ENCODE data around the gene ZNF346.

DNA sequence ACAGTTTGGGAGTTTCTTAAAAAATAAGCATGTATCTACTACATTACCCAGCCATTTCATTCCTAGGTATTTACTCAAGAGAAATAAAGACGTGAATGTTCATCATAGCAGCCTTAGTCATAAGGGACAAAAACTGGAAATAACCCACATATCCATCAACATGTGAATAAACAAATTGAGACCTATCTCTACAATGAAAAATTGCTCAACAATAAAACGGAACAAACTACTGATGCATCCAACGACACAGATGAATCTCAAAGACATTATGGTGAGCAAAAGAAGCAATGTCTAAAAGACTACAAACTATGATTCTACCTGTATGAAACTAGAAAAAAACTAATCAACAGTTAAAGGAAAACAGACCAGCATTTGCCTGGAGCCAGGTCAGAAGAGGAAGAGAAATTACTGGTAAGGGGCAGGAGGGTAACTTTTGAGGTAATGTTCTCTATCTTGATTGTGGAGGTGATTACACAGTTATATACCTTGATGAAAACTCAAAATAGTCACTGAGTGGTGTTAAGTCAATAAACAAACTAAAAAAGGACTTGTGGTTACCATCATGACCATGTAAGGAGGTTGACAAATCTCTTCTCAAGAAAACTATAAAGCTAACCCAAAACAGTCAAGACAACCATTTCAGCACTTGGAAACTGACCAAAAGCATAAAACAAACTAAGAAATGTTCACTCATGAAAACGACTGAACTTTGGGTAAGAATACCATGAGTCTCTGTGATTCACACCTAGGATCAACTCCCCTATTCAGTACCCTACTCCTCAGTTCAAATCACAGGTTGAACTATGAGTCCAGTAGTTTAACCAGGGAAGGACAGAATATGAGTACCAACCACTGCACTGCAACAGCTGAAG is 26.4 kb upstream of the ZNF346 start:
- TF ChIP-seq, protein P1, sequence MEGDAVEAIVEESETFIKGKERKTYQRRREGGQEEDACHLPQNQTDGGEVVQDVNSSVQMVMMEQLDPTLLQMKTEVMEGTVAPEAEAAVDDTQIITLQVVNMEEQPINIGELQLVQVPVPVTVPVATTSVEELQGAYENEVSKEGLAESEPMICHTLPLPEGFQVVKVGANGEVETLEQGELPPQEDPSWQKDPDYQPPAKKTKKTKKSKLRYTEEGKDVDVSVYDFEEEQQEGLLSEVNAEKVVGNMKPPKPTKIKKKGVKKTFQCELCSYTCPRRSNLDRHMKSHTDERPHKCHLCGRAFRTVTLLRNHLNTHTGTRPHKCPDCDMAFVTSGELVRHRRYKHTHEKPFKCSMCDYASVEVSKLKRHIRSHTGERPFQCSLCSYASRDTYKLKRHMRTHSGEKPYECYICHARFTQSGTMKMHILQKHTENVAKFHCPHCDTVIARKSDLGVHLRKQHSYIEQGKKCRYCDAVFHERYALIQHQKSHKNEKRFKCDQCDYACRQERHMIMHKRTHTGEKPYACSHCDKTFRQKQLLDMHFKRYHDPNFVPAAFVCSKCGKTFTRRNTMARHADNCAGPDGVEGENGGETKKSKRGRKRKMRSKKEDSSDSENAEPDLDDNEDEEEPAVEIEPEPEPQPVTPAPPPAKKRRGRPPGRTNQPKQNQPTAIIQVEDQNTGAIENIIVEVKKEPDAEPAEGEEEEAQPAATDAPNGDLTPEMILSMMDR (IDR thresholded peaks at IDR 0.05) = no peak
- TF ChIP-seq POLR2A (IDR thresholded peaks at IDR 0.05) = no peak

All from lower leg skin (tissue), 3 donors.